Stimulated activated CD4-positive, alpha-beta T cell treated with anti-CD3 and anti-CD28 coated beads, Interleukin-1b, Interleukin-23, amount 100 ng/mL, for 48 hours (primary cell): ENCODE measurements around the gene MPP2.
A peak's percentile ranks its signal among the peaks of the same experiment; 100 is the strongest.
"Not testable (repeated sequence)": the region's sequence is repeated elsewhere in the genome, so short reads cannot be mapped to it uniquely, and the experiment has no call there.

Source experiments
- DNase-seq: peaks from one replicate; pipeline ENCODE4 v3.0.0-alpha.2; 2020

MPP2 gene

DNA sequence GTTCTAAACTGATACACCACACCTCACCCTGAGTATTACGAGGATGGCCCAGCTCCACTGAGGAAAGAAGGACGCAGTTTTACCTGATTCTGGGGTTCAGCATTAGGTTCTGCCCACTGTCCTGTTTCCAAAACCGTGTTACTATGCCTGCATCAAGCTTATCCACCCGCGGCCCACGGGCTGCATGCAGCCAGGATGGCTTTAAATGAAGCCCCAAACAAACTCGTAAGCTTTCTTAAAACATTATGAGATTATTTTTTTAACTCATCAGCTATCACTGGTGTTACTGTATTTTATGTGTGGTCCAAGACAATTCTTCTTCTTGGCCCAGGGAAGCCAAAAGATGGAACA, 64.4 kb downstream of the MPP2 start:
- no peak for DNase-seq

DNA sequence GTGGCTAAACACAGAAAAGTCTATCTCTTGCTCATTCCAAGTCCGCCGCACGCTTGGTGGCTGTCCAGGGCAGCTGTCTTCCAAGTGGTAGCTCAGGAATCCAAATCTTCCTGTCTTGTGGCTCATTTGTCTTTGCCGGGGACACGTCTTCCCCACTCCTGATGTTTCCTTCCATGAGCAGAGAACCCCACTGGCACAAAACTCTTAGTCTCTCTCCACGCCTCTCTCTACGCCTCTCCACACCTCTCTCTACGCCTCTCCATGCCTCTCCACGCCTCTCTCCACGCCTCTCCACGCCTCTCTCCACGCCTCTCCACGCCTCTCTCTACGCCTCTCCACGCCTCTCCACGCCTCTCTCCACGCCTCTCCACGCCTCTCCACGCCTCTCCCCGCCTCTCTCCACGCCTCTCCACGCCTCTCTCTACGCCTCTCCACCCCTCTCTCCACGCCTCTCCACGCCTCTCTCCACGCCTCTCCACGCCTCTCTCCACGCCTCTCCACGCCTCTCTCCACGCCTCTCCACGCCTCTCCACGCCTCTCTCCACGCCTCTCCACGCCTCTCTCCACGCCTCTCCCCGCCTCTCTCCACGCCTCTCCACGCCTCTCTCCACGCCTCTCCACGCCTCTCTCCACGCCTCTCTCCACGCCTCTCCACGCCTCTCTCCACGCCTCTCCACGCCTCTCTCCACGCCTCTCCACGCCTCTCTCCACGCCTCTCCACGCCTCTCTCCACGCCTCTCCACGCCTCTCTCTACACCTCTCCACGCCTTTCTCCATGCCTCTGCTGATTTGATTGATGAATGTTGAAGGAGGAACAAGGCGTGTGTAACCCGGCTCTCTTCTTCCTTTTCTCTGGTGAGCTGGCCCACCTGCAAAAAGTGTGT, 65.0 kb downstream of the MPP2 start:
- not testable (repeated sequence) for DNase-seq

DNA sequence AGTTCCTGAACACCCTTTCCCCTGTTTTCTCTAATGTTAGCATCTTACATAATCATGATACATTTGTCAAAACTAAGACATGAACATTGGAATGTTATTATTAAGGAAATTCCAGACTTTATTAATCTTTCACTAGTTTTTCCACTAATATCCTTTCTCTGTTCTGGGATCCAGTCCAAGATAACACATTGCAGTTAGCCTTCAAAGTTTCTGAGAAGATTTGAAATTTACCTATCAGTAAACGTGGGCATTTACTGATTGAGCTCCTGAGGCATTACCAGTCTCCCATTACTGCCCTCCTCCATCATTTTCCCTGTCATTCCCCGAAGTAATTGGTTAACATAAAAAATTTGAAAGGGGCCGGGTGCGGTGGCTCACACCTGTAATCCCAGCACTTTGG, 66.1 kb downstream of the MPP2 start:
- DNase-seq, result no peak

DNA sequence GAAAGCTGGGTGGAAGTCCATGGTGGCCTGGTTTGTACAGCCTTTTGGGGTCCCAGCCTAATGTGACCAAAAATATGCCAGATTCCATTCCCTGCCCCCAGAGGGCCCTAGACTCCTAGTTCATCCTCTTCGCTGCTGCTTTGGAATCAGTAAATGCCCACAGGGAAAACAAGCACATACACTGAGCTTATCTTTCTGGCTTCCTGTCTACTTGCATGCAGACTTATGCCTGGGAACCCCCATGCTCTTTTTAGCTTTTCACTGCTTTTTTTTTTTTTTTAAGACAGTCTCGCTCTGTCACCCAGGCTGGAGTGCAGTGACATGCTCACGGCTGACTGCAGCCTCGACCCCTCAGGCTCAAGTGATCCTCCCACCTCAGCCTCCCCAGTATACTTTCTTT, 66.5 kb downstream of the MPP2 start:
- no peak for DNase-seq

DNA sequence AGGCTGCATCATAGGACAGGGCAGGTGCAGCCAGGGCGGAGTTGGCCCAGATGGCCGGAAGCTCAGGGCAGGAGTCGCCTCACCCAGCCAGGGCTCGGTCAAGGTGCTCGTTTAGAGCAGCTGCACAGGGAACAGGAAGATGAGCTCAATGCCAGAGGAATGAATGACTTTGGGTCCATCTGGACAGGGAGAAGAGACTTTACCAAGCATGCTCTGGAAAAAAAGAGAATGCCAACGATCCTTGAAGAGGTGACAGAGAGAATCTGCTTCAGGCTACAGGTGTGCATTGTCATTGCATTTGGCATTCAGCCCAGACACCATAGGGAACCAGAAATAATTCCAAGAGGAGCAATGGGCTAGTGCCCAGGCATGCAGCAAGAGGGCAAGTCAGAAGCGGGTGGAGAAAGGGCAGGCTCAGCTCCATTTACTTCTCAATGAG, 67.6 kb downstream of the MPP2 start:
- no peak for DNase-seq

DNA sequence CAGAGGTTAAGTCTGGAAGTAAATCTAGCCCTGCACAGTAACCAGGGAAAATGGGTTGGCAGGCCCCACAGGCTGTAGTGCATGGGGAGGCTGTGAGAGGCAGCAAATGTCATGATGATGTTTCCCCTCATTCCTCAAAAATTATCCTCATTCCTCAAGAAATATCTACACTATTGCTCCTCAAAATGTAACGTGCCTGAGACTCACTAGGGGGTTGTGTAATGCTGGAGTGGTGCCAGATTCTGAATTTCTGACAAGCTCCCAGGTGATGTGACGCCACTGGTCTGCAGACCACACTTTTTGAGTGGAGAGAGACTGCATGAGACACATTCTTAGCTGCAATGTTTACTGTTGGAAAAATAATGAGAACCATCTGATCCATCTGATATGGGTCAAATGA, 73.2 kb downstream of the MPP2 start:
- DNase-seq, result no peak

DNA sequence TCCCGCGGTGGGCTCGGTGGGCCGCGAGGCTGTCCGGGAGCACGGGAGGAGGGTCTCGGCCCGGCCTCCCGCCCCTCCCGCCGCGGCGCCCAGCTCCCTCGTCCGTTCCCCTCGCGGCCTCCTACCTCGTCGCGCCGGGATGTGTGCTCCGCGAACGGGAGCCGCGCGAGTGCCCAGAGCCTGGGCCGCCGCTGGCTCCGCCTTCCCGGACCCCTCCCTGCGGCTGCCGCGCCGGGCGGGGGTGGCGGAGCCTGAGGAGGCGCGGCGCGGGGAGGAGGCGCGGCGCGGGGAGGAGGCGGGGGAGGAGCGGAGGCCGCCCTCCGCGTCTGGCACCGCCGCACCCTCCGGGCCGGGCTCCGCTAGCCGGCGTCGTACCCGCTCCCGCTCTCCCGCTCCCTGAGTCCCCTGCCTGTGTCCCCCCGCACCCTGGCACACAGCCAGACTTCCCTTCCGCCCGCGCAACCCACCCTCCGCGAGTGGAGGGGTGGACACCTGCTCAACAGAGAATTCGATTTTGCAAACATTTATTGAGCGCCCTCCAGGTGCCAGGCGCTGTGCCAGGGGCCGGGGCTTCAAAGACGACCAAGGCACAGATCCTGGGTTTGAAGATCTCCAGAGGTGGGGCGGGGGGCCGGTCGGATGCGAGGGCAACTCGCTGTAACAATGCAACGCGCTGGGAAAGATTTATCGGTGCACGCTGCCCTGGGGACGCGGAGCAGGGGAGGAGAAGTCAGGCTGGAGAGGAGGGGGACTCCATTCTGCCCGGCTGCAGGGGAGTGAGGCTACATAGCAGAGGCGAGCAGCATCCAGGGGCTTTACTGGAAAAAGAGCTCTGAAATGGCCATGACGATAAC, 74.1 kb downstream of the MPP2 start, which contains the start of gene MPP3:
TSS of gene MPP3 (minus strand) at position 171 of the 854 bp plus-strand sequence. CDS start 1,240 bp downstream, outside the sequence.
- DNase-seq, result peak; percentile 10

DNA sequence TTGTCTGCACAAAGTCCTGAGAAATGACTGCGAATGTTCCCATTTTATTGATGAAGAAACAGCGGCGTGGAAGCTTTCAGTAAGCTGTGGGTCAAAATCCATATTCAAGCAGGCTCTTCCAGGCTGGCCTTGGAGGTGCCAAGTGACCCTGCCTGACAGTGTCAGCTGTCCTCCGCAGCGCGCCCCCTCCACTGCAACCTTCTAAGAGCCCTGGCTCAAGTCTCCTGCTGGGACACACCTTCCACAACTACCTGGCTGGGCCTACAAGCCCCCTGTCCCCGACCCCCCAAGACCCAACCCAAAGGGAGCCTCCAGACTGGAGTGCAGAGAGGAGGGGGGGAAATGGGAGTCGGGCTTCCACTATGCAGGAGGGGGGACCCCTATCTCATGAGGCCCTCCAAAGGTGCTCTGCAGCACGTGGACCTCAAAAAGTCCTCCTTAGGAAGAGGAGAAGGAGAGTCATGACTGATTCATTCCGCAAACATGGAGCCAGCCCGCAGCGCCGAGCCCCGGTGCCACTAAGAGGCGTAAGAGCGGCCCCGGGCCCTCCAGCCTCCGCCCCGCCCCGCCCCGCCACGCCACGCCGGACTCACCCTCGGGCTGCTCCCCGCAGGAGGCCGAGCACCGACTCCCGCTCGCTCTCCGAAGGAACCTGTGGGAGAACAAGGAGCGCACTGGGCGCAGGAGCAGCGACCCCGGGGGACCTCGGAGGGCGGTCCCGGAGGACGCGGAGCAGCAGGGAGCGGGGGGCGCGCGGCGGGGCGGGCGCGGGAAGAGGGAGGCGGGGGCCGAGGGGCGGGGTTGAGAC, 75.0 kb downstream of the MPP2 start:
- DNase-seq, result peak; percentile 7

DNA sequence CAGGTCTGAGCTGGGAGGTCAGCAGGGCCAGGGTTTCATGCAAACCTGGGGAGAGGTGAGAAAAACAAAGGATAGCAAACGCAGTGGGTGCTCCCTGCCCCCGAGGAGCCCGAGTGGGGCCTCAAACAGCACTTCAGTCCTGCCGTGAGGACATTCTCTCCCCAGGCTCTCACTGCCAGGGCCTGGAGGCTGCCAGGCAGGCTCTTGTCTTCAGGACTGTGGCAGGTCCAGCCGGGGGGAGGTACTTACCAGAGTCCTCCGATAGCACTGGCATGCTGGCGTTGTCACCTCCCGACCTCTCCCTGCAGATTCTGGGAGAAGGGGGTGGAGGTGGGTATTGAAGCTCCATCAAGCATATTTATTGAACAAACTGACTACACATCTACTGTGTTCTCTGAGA, 75.7 kb downstream of the MPP2 start:
- no peak for DNase-seq

DNA sequence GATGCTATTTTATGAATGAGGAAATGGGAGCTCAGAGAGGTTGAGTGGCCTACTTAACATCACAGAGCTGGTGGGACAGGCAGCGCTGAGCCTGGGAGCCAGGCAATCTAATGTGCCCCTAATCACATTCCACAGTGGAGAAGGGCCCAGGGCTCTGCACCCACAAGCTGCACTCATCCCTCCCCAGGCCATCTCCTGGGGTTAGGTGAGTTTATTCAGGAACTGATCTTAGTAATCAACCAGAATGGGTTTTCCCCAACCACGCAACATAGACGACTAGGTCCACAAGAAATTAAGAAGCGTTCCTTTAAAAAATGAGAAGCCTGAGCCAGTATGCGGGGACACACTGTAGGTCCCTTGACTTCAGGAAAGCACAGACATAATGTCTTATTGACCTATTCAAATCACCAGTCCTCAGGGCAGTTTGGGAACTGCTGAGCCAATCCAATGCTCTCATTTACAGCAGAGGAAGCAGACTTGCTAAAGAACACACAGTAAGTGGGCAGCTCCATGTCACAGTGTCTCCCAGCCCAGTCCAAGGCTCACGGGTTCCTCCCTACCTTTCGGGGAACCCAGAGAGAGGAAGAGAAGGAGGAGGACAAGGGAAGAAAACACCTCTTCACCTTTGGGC, 76.7 kb downstream of the MPP2 start:
- DNase-seq, result peak; percentile 16

DNA sequence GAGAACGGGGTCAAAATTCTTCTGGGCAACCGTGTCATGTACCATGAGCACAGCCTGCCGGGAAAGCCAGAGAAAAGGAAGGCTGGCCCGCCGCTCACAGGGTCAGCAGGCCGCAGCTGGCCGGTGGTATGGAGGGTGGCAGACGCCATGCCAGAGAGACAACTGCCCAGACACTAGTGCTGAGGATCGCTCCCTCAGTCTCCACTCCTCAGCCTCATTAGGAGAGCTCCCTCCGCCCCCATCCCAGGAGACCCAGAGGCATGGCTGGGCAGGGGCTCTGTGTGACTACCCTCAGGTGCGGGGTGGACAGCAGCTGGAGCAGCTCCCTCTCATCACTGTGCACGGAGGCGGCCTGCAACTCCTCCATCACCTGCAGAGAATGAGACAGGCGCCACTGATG, 77.6 kb downstream of the MPP2 start:
- no peak for DNase-seq

DNA sequence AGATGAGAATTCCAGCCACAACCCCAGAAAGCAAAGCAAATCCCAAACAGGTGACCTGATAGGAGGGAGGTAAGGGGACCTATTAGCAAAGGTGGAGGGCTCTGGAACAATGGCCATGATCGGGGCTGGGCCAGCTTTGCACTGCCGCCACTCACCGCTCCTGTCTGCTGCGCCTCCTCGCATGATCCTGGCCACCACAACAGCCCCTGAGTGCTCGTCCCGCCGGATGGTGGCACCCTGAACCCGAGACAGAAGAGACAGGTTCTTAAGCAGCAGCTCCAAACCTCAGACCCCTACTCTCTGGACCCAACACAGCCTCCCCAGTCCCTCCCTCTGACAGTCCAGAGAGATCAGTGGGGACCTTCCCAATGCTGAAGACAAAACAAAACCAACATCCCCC, 79.7 kb downstream of the MPP2 start:
- no peak for DNase-seq

DNA sequence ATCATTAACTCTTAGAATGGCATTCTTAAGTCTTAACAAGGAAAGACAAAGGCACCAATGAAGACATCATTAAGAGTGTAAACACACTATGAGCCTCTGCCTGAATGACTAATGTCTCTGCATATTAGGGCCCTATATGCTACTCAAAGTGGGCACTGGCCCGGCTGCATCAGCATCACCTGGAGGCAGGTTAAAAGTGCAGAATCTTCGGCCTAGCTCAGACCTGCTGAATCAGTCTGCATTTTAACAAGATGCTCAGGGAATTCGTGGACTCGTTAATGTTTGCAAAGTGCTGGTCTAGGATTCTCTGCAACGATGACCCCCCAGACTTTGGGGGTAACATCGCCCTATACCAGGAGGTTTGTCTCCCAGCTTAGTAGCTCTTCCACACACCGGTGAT, 81.1 kb downstream of the MPP2 start:
- DNase-seq, result no peak

DNA sequence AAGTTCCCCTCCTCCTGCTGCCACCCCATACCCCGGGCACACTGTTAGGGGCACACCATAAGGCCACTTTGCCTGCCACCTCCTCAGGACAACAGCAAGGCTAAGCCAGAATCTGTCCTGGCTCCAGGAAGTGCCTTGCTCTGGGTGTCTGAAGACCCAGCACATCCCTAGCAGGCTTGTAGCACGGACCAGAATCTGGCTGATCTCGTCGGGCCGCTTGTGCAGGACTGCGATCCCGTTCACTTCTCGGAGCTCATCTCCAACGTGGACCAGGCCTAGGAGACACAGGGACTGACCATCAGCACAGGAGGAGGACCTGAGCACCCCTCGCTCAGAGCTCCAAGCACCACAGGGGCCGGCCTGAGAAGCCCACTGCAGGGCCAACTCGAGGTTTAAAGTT, 81.8 kb downstream of the MPP2 start:
- DNase-seq, result no peak
